WTC11 (cell line): Measurements from ENCODE around the gene ENTREP1. TPM values are rescaled to one million over a fixed set of nuclear protein-coding genes. Genes with fewer than 3 reads are reported as not detected.

ENCODE experiments used
- ATAC-seq: fragments of 200-7000 bp; cut with Tn5 transposase; 2 replicates; pipeline ENCODE4 v1.10.0; 2021; ENCODE audit warnings: mild to moderate bottlenecking, moderate library complexity
- CTCF ChIA-PET: fragments of 300-600 bp; sonication (Branson Sonifier 250); formaldehyde crosslinking; loops from one replicate; lab custom pipeline; 2021; ENCODE audit warnings: antibody characterized with exemption; lab: Charles Lee
- POLR2A ChIA-PET: fragments of 350-600 bp; sonication (Branson Sonifier 250); formaldehyde crosslinking; loops from one replicate; lab custom pipeline; 2021; ENCODE audit warnings: antibody characterized with exemption; lab: Charles Lee
- DNase-seq: peaks from one replicate; pipeline ENCODE4 v3.0.0; 2021; ENCODE audit warnings: low spot score
- H3K27ac Mint-ChIP-seq: 2 replicates; pipeline ENCODE4 v1.8.0; 2021; ENCODE audit warnings: mixed read lengths
- H3K27me3 Mint-ChIP-seq: 2 replicates; pipeline ENCODE4 v1.8.0; 2021; ENCODE audit warnings: low read depth, mild to moderate bottlenecking, moderate library complexity, mixed read lengths
- H3K36me3 Mint-ChIP-seq: 2 replicates; pipeline ENCODE4 v1.8.0; 2021; ENCODE audit warnings: mixed read lengths
- H3K4me1 Mint-ChIP-seq: 2 replicates; pipeline ENCODE4 v1.8.0; 2022; ENCODE audit warnings: mixed read lengths
- H3K4me3 Mint-ChIP-seq: 2 replicates; pipeline ENCODE4 v1.8.0; 2021; ENCODE audit warnings: mild to moderate bottlenecking, moderate library complexity, mixed read lengths
- H3K9me3 Mint-ChIP-seq: 2 replicates; pipeline ENCODE4 v1.8.0; 2021; ENCODE audit warnings: mixed read lengths
- EMX1 ChIP-seq: fragments of 250-450 bp; sonication (Bioruptor Pico); IDR thresholded peaks from 2 replicates; pipeline ENCODE4 v1.8.0; 2021; ENCODE audit warnings: mild to moderate bottlenecking
- GTF2I ChIP-seq: fragments of 250-450 bp; sonication (Bioruptor Pico); conservative IDR thresholded peaks from 2 replicates; pipeline ENCODE4 v1.4.0; 2021; ENCODE audit warnings: mild to moderate bottlenecking
- HMGA2 ChIP-seq: fragments of 250-450 bp; sonication (Bioruptor Pico); IDR thresholded peaks from 2 replicates; pipeline ENCODE4 v1.4.0; 2021; ENCODE audit warnings: mild to moderate bottlenecking, moderate library complexity
- MYBL2 ChIP-seq: sonication (generic); formaldehyde crosslinking; IDR thresholded peaks from 2 replicates; pipeline ENCODE4 v1.8.1; 2023; ENCODE audit warnings: mild to moderate bottlenecking, moderate library complexity, missing genetic modification reagents
- NFYB ChIP-seq: sonication (generic); formaldehyde crosslinking; conservative IDR thresholded peaks from 2 replicates; pipeline ENCODE4 v1.8.0; 2022; ENCODE audit warnings: low read depth, missing genetic modification reagents
- NR1H2 ChIP-seq: sonication (generic); formaldehyde crosslinking; IDR thresholded peaks from 2 replicates; pipeline ENCODE4 v1.9.0; 2021; ENCODE audit warnings: mild to moderate bottlenecking, moderate library complexity, missing genetic modification reagents
- PRDM15 ChIP-seq: sonication (generic); formaldehyde crosslinking; IDR thresholded peaks from 2 replicates; pipeline ENCODE4 v1.8.0; 2022; ENCODE audit warnings: missing genetic modification reagents
- SMAD4 ChIP-seq: sonication (generic); formaldehyde crosslinking; IDR thresholded peaks from 2 replicates; pipeline ENCODE4 v1.8.0; 2022; ENCODE audit warnings: mild to moderate bottlenecking, missing genetic modification reagents
- ZNF121 ChIP-seq: sonication (generic); formaldehyde crosslinking; IDR thresholded peaks from 2 replicates; pipeline ENCODE4 v1.8.0; 2023; ENCODE audit warnings: missing genetic modification reagents
- ZNF219 ChIP-seq: sonication (generic); formaldehyde crosslinking; IDR thresholded peaks from 2 replicates; pipeline ENCODE4 v1.8.0; 2023; ENCODE audit warnings: missing genetic modification reagents, mild to moderate bottlenecking, borderline replicate concordance
- ZNF396 ChIP-seq: fragments of 250-450 bp; sonication (Bioruptor Pico); IDR thresholded peaks from 2 replicates; pipeline ENCODE4 v1.8.0; 2021; ENCODE audit warnings: mild to moderate bottlenecking, moderate library complexity, borderline replicate concordance
- total RNA-seq: library from RNA; stranded (reverse); gene quantifications from 3 replicates; pipeline ENCODE4 v1.2.3, GENCODE V29; 2021
- TF ChIP-seq, protein P1 (sequence below): sonication (generic); formaldehyde crosslinking; IDR thresholded peaks from 2 replicates; pipeline ENCODE4 v1.8.0; 2023; ENCODE audit warnings: missing genetic modification reagents, mild to moderate bottlenecking, borderline replicate concordance
- TF ChIP-seq, protein P2 (sequence below): fragments of 250-450 bp; sonication (Bioruptor Pico); IDR thresholded peaks from 2 replicates; pipeline ENCODE4 v1.8.0; 2021; ENCODE audit warnings: mild to moderate bottlenecking
- TF ChIP-seq, protein P3 (sequence below): sonication (generic); formaldehyde crosslinking; IDR thresholded peaks from 2 replicates; pipeline ENCODE4 v1.8.0; 2022; ENCODE audit warnings: mild to moderate bottlenecking, missing genetic modification reagents
- TF ChIP-seq, protein P4 (sequence below): sonication (generic); formaldehyde crosslinking; IDR thresholded peaks from 2 replicates; pipeline ENCODE4 v1.8.1; 2022; ENCODE audit warnings: low read depth, missing genetic modification reagents, borderline replicate concordance
- TF ChIP-seq, protein P5 (sequence below): fragments of 250-450 bp; sonication (Bioruptor Pico); conservative IDR thresholded peaks from 2 replicates; pipeline ENCODE4 v1.9.0; 2021; ENCODE audit warnings: mild to moderate bottlenecking
- TF ChIP-seq, protein P6 (sequence below): sonication (generic); formaldehyde crosslinking; IDR thresholded peaks from 2 replicates; pipeline ENCODE4 v1.8.0; 2022; ENCODE audit warnings: mild to moderate bottlenecking, missing genetic modification reagents

The ENTREP1 gene
- total RNA-seq, 1 experiment from 2014 or later, result 22.4 TPM

DNA sequence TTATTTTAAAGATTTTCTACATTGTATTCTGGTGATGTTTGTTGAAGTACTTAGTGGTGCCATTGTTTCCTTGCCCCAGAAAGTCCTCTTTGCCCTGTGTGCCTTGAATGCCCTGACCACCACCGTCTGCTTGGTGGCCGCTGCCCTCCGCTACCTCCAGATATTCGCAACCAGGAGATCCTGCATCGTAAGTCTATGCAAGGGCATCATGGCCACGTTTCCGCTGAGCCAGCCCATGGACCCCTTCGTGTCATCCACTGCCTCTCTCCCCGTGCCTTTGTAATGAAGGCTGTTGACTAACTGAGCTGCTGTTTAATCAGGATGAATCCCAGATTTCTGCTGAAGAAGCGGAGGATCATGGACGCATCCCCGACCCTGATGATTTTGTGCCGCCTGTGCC, 52.3 kb downstream of the ENTREP1 start (continued):
- TF ChIP-seq, protein P1, sequence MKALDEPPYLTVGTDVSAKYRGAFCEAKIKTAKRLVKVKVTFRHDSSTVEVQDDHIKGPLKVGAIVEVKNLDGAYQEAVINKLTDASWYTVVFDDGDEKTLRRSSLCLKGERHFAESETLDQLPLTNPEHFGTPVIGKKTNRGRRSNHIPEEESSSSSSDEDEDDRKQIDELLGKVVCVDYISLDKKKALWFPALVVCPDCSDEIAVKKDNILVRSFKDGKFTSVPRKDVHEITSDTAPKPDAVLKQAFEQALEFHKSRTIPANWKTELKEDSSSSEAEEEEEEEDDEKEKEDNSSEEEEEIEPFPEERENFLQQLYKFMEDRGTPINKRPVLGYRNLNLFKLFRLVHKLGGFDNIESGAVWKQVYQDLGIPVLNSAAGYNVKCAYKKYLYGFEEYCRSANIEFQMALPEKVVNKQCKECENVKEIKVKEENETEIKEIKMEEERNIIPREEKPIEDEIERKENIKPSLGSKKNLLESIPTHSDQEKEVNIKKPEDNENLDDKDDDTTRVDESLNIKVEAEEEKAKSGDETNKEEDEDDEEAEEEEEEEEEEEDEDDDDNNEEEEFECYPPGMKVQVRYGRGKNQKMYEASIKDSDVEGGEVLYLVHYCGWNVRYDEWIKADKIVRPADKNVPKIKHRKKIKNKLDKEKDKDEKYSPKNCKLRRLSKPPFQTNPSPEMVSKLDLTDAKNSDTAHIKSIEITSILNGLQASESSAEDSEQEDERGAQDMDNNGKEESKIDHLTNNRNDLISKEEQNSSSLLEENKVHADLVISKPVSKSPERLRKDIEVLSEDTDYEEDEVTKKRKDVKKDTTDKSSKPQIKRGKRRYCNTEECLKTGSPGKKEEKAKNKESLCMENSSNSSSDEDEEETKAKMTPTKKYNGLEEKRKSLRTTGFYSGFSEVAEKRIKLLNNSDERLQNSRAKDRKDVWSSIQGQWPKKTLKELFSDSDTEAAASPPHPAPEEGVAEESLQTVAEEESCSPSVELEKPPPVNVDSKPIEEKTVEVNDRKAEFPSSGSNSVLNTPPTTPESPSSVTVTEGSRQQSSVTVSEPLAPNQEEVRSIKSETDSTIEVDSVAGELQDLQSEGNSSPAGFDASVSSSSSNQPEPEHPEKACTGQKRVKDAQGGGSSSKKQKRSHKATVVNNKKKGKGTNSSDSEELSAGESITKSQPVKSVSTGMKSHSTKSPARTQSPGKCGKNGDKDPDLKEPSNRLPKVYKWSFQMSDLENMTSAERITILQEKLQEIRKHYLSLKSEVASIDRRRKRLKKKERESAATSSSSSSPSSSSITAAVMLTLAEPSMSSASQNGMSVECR, result no peak
- TF ChIP-seq ZNF396 (CRISPR knock-in tag) (no peak), ZNF219 (no peak), MYBL2 (CRISPR knock-in tag) (no peak)

- no peak overlapping the region for H3K27ac Mint-ChIP-seq
- no peak overlapping the region for H3K4me3 Mint-ChIP-seq
- H3K9me3 Mint-ChIP-seq, result no peaks in the 10 kb centered on the region
- H3K27me3 Mint-ChIP-seq, result no peaks in the 10 kb centered on the region
- peaks cover 23% of the 10 kb centered on the region for H3K4me1 Mint-ChIP-seq
- ChIA-PET CTCF (interaction anchor here (1.5 to 1.6 kb wide), 2 partner anchors 70 to 155 kb away, joined by 4 to 5 read pairs; no protein-coding TSS in a partner anchor), POLR2A (no interaction called here)
- DNase-seq (no peak), ATAC-seq (no peak)
- H3K36me3 Mint-ChIP-seq, result peaks cover 36% of the 10 kb centered on the region
- TF ChIP-seq, protein P2, sequence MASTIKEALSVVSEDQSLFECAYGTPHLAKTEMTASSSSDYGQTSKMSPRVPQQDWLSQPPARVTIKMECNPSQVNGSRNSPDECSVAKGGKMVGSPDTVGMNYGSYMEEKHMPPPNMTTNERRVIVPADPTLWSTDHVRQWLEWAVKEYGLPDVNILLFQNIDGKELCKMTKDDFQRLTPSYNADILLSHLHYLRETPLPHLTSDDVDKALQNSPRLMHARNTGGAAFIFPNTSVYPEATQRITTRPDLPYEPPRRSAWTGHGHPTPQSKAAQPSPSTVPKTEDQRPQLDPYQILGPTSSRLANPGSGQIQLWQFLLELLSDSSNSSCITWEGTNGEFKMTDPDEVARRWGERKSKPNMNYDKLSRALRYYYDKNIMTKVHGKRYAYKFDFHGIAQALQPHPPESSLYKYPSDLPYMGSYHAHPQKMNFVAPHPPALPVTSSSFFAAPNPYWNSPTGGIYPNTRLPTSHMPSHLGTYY (CRISPR knock-in tag), result no peak
- TF ChIP-seq HMGA2 (CRISPR knock-in tag) (no peak), ZNF121 (CRISPR knock-in tag) (no peak)
- TF ChIP-seq, protein P3, sequence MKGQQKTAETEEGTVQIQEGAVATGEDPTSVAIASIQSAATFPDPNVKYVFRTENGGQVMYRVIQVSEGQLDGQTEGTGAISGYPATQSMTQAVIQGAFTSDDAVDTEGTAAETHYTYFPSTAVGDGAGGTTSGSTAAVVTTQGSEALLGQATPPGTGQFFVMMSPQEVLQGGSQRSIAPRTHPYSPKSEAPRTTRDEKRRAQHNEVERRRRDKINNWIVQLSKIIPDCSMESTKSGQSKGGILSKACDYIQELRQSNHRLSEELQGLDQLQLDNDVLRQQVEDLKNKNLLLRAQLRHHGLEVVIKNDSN (CRISPR knock-in tag), result no peak
Measured at GRCh38 chr9:69377981-69378380, 53.0 kb downstream of the ENTREP1 start.

GRCh38 chr9:69379270-69379982, 54.4 kb downstream of the ENTREP1 start:
- ChIA-PET POLR2A (no interaction called here), CTCF (interaction anchor here (1.6 kb wide), 1 partner anchor 71 kb away, joined by 5 read pairs; no protein-coding TSS in a partner anchor)
- Mint-ChIP-seq H3K4me1 (peaks cover 25% of the 10 kb centered on the region), H3K27ac (no peak overlapping the region), H3K27me3 (no peaks in the 10 kb centered on the region), H3K4me3 (no peak overlapping the region), H3K9me3 (no peaks in the 10 kb centered on the region), H3K36me3 (peaks cover 49% of the 10 kb centered on the region)
- DNase-seq, result no peak
- ATAC-seq, result no peak
- TF ChIP-seq, protein P4, sequence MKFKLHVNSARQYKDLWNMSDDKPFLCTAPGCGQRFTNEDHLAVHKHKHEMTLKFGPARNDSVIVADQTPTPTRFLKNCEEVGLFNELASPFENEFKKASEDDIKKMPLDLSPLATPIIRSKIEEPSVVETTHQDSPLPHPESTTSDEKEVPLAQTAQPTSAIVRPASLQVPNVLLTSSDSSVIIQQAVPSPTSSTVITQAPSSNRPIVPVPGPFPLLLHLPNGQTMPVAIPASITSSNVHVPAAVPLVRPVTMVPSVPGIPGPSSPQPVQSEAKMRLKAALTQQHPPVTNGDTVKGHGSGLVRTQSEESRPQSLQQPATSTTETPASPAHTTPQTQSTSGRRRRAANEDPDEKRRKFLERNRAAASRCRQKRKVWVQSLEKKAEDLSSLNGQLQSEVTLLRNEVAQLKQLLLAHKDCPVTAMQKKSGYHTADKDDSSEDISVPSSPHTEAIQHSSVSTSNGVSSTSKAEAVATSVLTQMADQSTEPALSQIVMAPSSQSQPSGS (CRISPR knock-in tag), result no peak
- TF ChIP-seq GTF2I (CRISPR knock-in tag), result no peak
- TF ChIP-seq, protein P5, sequence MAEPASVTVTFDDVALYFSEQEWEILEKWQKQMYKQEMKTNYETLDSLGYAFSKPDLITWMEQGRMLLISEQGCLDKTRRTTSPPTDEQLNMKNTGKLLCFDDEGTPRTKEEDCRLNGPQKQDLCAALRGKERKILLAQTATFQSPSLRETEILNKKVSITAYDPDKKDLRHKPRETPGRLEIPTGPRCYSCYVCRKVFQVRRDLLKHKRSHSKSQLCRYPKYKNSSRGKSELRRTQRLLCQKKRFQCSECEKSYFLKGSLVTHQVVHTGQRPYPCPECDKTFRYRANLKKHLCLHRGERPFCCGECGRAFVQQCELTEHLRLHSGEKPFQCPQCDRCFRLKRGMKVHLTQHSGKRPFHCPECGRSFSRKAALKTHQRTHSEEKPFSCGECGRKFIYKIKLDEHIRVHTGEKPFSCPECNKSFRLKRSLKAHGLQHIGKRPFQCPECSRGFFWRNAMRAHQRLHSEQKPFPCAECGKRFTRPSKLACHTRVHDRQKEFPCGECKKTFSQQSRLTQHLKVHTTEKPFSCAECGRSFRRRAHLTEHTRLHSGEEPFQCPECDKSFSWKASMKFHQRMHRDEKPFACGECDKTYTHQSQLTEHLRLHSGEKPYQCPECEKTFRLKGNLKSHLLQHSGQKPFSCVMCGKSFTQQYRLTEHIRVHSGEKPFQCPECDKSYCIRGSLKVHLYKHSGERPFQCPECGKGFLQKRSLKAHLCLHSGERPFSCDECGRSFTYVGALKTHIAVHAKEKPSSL (CRISPR knock-in tag), result no peak
- TF ChIP-seq, protein P6, sequence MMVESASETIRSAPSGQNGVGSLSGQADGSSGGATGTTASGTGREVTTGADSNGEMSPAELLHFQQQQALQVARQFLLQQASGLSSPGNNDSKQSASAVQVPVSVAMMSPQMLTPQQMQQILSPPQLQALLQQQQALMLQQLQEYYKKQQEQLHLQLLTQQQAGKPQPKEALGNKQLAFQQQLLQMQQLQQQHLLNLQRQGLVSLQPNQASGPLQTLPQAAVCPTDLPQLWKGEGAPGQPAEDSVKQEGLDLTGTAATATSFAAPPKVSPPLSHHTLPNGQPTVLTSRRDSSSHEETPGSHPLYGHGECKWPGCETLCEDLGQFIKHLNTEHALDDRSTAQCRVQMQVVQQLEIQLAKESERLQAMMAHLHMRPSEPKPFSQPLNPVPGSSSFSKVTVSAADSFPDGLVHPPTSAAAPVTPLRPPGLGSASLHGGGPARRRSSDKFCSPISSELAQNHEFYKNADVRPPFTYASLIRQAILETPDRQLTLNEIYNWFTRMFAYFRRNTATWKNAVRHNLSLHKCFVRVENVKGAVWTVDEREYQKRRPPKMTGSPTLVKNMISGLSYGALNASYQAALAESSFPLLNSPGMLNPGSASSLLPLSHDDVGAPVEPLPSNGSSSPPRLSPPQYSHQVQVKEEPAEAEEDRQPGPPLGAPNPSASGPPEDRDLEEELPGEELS, result no peak
- no peak for TF ChIP-seq NR1H2 (CRISPR knock-in tag)
- no peak for TF ChIP-seq EMX1 (CRISPR knock-in tag)
- TF ChIP-seq PRDM15 (CRISPR knock-in tag), result no peak
- no peak for TF ChIP-seq SMAD4
- TF ChIP-seq NFYB (CRISPR knock-in tag), result no peak
